Measurements from ENCODE around the gene ROCK2. TPM values are rescaled to one million over a fixed set of nuclear protein-coding genes. Genes with fewer than 3 reads are reported as not detected.

ROCK2 gene
- total and polyA plus RNA-seq, 9 of the 15 experiments (the other 6 are each of a cell fraction or from before 2014, with no cell fraction given) = 4.9 to 30.6 (median 14.3) TPM

DNA sequence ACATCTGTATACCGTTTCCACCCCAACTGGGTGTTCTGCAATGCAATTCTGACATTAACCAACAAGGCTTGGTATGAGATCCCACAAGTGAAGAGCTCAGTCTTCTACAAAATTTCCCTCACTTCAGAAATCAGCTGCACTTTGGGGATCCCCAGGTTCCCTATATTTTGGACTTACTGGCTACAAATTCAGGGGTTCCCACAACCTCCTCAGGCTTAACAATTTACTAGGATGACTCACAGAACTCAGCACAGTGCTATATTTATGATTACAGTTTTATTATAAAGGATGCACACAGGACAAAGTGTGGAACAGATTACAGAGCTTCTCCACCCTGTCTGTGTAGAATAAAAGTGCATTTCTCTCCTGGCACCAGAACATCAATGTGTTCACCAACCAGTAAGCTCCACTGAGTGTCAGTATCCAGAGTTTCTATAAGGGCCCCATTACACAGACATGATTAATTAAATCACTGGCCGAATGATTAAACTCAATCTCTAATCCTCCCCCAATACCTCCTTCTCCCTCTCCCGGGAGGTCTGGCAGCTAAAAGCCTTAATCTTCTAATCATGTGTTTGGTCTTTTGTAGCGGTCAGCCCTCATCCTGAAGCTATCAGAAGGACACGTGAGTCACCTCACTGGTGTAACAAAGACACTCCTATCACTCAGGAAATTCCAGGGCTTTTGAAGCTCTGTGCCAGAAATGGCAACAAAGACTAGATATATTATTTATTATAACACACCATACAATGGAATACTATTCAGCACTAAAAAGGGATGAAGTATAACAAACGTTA is 104.6 kb downstream of the ROCK2 start (continued):
- TF ChIP-seq, protein P1, sequence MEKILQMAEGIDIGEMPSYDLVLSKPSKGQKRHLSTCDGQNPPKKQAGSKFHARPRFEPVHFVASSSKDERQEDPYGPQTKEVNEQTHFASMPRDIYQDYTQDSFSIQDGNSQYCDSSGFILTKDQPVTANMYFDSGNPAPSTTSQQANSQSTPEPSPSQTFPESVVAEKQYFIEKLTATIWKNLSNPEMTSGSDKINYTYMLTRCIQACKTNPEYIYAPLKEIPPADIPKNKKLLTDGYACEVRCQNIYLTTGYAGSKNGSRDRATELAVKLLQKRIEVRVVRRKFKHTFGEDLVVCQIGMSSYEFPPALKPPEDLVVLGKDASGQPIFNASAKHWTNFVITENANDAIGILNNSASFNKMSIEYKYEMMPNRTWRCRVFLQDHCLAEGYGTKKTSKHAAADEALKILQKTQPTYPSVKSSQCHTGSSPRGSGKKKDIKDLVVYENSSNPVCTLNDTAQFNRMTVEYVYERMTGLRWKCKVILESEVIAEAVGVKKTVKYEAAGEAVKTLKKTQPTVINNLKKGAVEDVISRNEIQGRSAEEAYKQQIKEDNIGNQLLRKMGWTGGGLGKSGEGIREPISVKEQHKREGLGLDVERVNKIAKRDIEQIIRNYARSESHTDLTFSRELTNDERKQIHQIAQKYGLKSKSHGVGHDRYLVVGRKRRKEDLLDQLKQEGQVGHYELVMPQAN (IDR thresholded peaks at IDR 0.05; ENCODE audit: borderline replicate concordance) = no peak
- TF ChIP-seq SMC3 (conservative IDR thresholded peaks at IDR 0.05; ENCODE audit: insufficient read depth, low read depth, low read length) (no peak), SRSF3 (IDR thresholded peaks at IDR 0.05; ENCODE audit: insufficient read depth, low read length) (no peak), ZNF165 (CRISPR knock-in tag; IDR thresholded peaks at IDR 0.05; ENCODE audit: borderline replicate concordance) (no peak), DNMT1 (IDR thresholded peaks at IDR 0.05) (no peak), ZNF175 (CRISPR knock-in tag; IDR thresholded peaks at IDR 0.05; ENCODE audit: low read depth) (no peak), SRSF7 (optimal IDR thresholded peaks at IDR 0.05; ENCODE audit: low read depth, low read length) (no peak), SIX5 (IDR thresholded peaks at IDR 0.05; ENCODE audit: borderline replicate concordance in 1 of 2, insufficient read depth in 1 of 2, low read depth in 1 of 2, low read length in 2 of 2) (no peak), RBFOX2 (IDR thresholded peaks at IDR 0.05; ENCODE audit: low read depth, low read length) (no peak), JUND (IDR thresholded peaks at IDR 0.05; ENCODE audit: borderline replicate concordance, low read depth, low read length) (peak; percentile 54; the same call in 1 of the 2 replicates), JUND (tag; IDR thresholded peaks at IDR 0.05; ENCODE audit: borderline replicate concordance, low read depth, low read length) (no peak; the same call in 2 of the 3 replicates), MXI1 (IDR thresholded peaks at IDR 0.05; ENCODE audit: low read depth, low read length) (no peak), ZNF146 (CRISPR knock-in tag; IDR thresholded peaks at IDR 0.05; ENCODE audit: unreplicated experiment) (peak; percentile 84), FOSL1 (tag; conservative IDR thresholded peaks at IDR 0.05) (peak; percentile 78), SOX6 (IDR thresholded peaks at IDR 0.05) (peak; percentile 68), ZKSCAN1 (IDR thresholded peaks at IDR 0.05; ENCODE audit: low read depth, low read length) (no peak), HDAC8 (tag; IDR thresholded peaks at IDR 0.05) (no peak), TCFL5 (CRISPR knock-in tag; conservative IDR thresholded peaks at IDR 0.05) (no peak), GATA2 (CRISPR knock-in tag; IDR thresholded peaks at IDR 0.05) (no peak), KDM1A (IDR thresholded peaks at IDR 0.05) (0 out of 4 replicates have a peak, but pooled peaks of 1 of the 2 experiments have one; percentile 18), TEAD1 (CRISPR knock-in tag; IDR thresholded peaks at IDR 0.05) (no peak), PTTG1 (tag; IDR thresholded peaks at IDR 0.05; ENCODE audit: low read depth) (no peak)
- TF ChIP-seq, protein P2, sequence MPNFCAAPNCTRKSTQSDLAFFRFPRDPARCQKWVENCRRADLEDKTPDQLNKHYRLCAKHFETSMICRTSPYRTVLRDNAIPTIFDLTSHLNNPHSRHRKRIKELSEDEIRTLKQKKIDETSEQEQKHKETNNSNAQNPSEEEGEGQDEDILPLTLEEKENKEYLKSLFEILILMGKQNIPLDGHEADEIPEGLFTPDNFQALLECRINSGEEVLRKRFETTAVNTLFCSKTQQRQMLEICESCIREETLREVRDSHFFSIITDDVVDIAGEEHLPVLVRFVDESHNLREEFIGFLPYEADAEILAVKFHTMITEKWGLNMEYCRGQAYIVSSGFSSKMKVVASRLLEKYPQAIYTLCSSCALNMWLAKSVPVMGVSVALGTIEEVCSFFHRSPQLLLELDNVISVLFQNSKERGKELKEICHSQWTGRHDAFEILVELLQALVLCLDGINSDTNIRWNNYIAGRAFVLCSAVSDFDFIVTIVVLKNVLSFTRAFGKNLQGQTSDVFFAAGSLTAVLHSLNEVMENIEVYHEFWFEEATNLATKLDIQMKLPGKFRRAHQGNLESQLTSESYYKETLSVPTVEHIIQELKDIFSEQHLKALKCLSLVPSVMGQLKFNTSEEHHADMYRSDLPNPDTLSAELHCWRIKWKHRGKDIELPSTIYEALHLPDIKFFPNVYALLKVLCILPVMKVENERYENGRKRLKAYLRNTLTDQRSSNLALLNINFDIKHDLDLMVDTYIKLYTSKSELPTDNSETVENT (CRISPR knock-in tag; IDR thresholded peaks at IDR 0.05) = no peak
- TF ChIP-seq, protein P3, sequence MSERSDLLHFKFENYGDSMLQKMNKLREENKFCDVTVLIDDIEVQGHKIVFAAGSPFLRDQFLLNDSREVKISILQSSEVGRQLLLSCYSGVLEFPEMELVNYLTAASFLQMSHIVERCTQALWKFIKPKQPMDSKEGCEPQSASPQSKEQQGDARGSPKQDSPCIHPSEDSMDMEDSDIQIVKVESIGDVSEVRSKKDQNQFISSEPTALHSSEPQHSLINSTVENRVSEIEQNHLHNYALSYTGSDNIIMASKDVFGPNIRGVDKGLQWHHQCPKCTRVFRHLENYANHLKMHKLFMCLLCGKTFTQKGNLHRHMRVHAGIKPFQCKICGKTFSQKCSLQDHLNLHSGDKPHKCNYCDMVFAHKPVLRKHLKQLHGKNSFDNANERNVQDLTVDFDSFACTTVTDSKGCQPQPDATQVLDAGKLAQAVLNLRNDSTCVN (CRISPR knock-in tag; IDR thresholded peaks at IDR 0.05) = no peak
